Breast epithelium (tissue), 3 donors: ENCODE measurements around the gene SETD3.

Experiments
- POLR2A ChIP-seq: fragments of 450-650 bp; IDR thresholded peaks from one replicate; pipeline ENCODE4 v1.6.1; 2016; ENCODE audit warnings: antibody characterized with exemption, mild to moderate bottlenecking, moderate library complexity
- POLR2AphosphoS5 ChIP-seq, 3 donors: sonication (generic); formaldehyde crosslinking; IDR thresholded peaks; one replicate each; pipeline ENCODE4 v1.6.1; 2017; ENCODE audit warnings: antibody characterized with exemption in 3 of 3
- TF ChIP-seq, protein P1 (sequence below), 3 donors: fragments of 450-650 bp; IDR thresholded peaks; one replicate each; pipeline ENCODE4 v1.5.1; 2016 to 2017; ENCODE audit warnings: antibody characterized with exemption in 3 of 3, mild to moderate bottlenecking in 3 of 3, moderate library complexity in 3 of 3

DNA sequence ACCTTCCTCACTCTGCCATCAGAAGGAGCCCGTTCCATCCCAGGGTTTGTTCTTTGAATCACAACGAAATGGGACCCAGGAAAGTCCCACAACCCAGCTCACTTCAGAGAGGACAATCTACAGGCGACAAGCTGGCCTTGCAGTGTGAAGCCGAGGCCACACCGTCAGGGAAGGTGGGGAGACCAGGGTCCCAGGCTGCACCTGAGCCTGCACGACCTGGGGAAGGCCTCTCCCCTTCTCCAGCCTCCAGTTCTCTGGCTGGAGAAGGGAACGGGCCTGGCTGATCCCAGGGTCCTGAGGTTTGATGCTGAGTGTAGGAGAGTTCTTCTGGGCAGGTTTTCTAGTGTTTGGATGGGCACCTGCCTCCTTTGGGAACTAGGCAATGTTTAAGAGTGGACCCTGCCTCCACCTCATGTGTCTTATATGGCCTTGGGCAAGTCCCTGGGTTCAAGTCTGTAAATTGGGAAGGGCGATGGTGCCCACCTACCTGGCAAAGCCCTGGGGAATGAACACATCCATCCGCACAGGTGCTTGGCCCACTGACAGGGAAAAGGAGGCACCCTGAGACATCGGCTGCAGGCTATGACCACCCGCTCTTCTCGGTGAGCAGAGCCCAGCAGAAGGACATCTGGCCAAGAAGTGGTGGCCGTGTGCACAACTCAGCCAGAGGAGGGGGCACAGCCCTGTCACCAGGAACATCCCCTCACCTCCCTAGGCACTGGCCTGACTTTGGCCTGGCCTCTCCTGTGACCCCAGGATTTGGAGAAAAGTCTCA is 130.8 kb downstream of the SETD3 start:
- TF ChIP-seq, protein P1, sequence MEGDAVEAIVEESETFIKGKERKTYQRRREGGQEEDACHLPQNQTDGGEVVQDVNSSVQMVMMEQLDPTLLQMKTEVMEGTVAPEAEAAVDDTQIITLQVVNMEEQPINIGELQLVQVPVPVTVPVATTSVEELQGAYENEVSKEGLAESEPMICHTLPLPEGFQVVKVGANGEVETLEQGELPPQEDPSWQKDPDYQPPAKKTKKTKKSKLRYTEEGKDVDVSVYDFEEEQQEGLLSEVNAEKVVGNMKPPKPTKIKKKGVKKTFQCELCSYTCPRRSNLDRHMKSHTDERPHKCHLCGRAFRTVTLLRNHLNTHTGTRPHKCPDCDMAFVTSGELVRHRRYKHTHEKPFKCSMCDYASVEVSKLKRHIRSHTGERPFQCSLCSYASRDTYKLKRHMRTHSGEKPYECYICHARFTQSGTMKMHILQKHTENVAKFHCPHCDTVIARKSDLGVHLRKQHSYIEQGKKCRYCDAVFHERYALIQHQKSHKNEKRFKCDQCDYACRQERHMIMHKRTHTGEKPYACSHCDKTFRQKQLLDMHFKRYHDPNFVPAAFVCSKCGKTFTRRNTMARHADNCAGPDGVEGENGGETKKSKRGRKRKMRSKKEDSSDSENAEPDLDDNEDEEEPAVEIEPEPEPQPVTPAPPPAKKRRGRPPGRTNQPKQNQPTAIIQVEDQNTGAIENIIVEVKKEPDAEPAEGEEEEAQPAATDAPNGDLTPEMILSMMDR (IDR thresholded peaks at IDR 0.05), result no peak
- TF ChIP-seq POLR2AphosphoS5 (IDR thresholded peaks at IDR 0.05), result no peak
- no peak for TF ChIP-seq POLR2A
